H9 (cell line): ENCODE results near the gene FOXN1. TPM values are rescaled to one million over a fixed set of nuclear protein-coding genes. Genes with fewer than 3 reads are reported as not detected.

Experiments
- DNase-seq: peaks from one replicate; pipeline ENCODE4 v3.0.0-alpha.2; 2017
- H2AFZ ChIP-seq: one replicate; pipeline ENCODE4 v1.6.1; 2013; ENCODE audit warnings: mild to moderate bottlenecking, low read length, control low read depth, moderate library complexity
- H2AK5ac ChIP-seq: 2 replicates; pipeline ENCODE4 v1.6.1; 2013; ENCODE audit warnings: low read length, control low read depth, mixed read lengths; ENCODE audit not compliant: insufficient read length
- H2BK120ac ChIP-seq: one replicate; pipeline ENCODE4 v1.6.1; 2013; ENCODE audit warnings: low read depth, mild to moderate bottlenecking, low read length, control low read depth, inconsistent platforms; ENCODE audit not compliant: poor library complexity, severe bottlenecking
- H2BK12ac ChIP-seq: 2 replicates; pipeline ENCODE4 v1.6.1; 2013; ENCODE audit warnings: low read length, control low read depth, mixed read lengths, low read depth; ENCODE audit not compliant: insufficient read length
- H2BK15ac ChIP-seq: 2 replicates; pipeline ENCODE4 v1.6.1; 2013; ENCODE audit warnings: low read depth, low read length, control low read depth
- H2BK20ac ChIP-seq: one replicate; pipeline ENCODE4 v1.6.1; 2013; ENCODE audit warnings: low read depth, mild to moderate bottlenecking, low read length, control low read depth, inconsistent platforms; ENCODE audit not compliant: poor library complexity, severe bottlenecking
- H2BK5ac ChIP-seq: 2 replicates; pipeline ENCODE4 v1.6.1; 2013; ENCODE audit warnings: low read length, control low read depth, mixed read lengths; ENCODE audit not compliant: insufficient read length
- H3K14ac ChIP-seq: 2 replicates; pipeline ENCODE4 v1.6.1; 2013; ENCODE audit warnings: low read length, control low read depth; ENCODE audit not compliant: insufficient read depth
- H3K18ac ChIP-seq: 2 replicates; pipeline ENCODE4 v1.6.1; 2013; ENCODE audit warnings: low read depth, mild to moderate bottlenecking, mixed read lengths, low read length, control low read depth; ENCODE audit not compliant: insufficient read length
- H3K23ac ChIP-seq: 2 replicates; pipeline ENCODE4 v1.6.1; 2013; ENCODE audit warnings: low read length, control low read depth, mixed read lengths, low read depth; ENCODE audit not compliant: insufficient read length
- H3K23me2 ChIP-seq: 2 replicates; pipeline ENCODE4 v1.6.1; 2013; ENCODE audit warnings: low read depth, mild to moderate bottlenecking, mixed read lengths, low read length, control low read depth; ENCODE audit not compliant: insufficient read length, poor library complexity, severe bottlenecking
- H3K27ac ChIP-seq: 2 replicates; pipeline ENCODE4 v1.5.1; 2013; ENCODE audit warnings: low read length, control low read depth, mixed read lengths, low read depth; ENCODE audit not compliant: insufficient read length
- H3K27me3 ChIP-seq: 2 replicates; pipeline ENCODE4 v1.6.1; 2013; ENCODE audit warnings: low read length, control low read depth, inconsistent platforms; ENCODE audit not compliant: insufficient read depth
- H3K4ac ChIP-seq: 2 replicates; pipeline ENCODE4 v1.6.1; 2013; ENCODE audit warnings: low read depth, mild to moderate bottlenecking, control low read depth, inconsistent platforms, low read length, moderate library complexity
- H3K4me1 ChIP-seq: 2 replicates; pipeline ENCODE4 v1.6.1; 2013; ENCODE audit warnings: low read length, control low read depth, inconsistent platforms; ENCODE audit not compliant: insufficient read depth
- H3K4me2 ChIP-seq: 2 replicates; pipeline ENCODE4 v1.6.1; 2013; ENCODE audit warnings: low read length, control low read depth, mixed read lengths; ENCODE audit not compliant: insufficient read length, insufficient read depth
- H3K56ac ChIP-seq: 2 replicates; pipeline ENCODE4 v1.6.1; 2013; ENCODE audit warnings: low read depth, mild to moderate bottlenecking, mixed read lengths, low read length, control low read depth; ENCODE audit not compliant: insufficient read length
- H3K79me1 ChIP-seq: 2 replicates; pipeline ENCODE4 v1.6.1; 2013; ENCODE audit warnings: low read depth, mild to moderate bottlenecking, moderate library complexity, low read length, control low read depth, inconsistent platforms; ENCODE audit not compliant: insufficient read depth, poor library complexity, severe bottlenecking
- H3K79me2 ChIP-seq: 2 replicates; pipeline ENCODE4 v1.6.1; 2013; ENCODE audit warnings: low read length, control low read depth, inconsistent platforms; ENCODE audit not compliant: insufficient read depth
- H3K9ac ChIP-seq: 2 replicates; pipeline ENCODE4 v1.6.1; 2013; ENCODE audit warnings: low read length, control low read depth, mixed read lengths; ENCODE audit not compliant: insufficient read length; ENCODE audit errors: extremely low read depth
- H3K9me3 ChIP-seq: one replicate; pipeline ENCODE4 v1.6.1; 2013; ENCODE audit warnings: low read depth, low read length, inconsistent platforms; ENCODE audit not compliant: control insufficient read depth
- H3T11ph ChIP-seq: one replicate; pipeline ENCODE4 v1.6.1; 2013; ENCODE audit warnings: mild to moderate bottlenecking, low read length, control low read depth, inconsistent platforms
- H4K20me1 ChIP-seq: one replicate; pipeline ENCODE4 v1.6.1; 2013; ENCODE audit not compliant: control insufficient read depth, insufficient read length, insufficient read depth
- H4K5ac ChIP-seq: 2 replicates; pipeline ENCODE4 v1.6.1; 2013; ENCODE audit warnings: low read depth, mild to moderate bottlenecking, mixed read lengths, low read length, control low read depth; ENCODE audit not compliant: insufficient read length
- H4K8ac ChIP-seq: replicated peaks from 2 replicates; pipeline ENCODE4 v1.6.1; 2013; ENCODE audit warnings: low read length, control low read depth, mixed read lengths, low read depth; ENCODE audit not compliant: insufficient read length
- H4K91ac ChIP-seq: 2 replicates; pipeline ENCODE4 v1.6.1; 2013; ENCODE audit warnings: low read depth, mild to moderate bottlenecking, moderate library complexity, mixed read lengths, low read length, control low read depth; ENCODE audit not compliant: insufficient read length
- H3K27ac Mint-ChIP-seq, 3 experiments: 2 replicates in 2 of 3; 3 replicates in 1 of 3; pipeline ENCODE4 v1.8.0; 2020 to 2021; ENCODE audit warnings: mixed read lengths in 3 of 3, mild to moderate bottlenecking in 1 of 3, moderate library complexity in 1 of 3
- H3K27me3 Mint-ChIP-seq: 2 replicates; pipeline ENCODE4 v1.8.0; 2021; ENCODE audit warnings: low read depth, mild to moderate bottlenecking, moderate library complexity, mixed read lengths
- H3K36me3 Mint-ChIP-seq, 3 experiments: 2 replicates in 2 of 3; 3 replicates in 1 of 3; pipeline ENCODE4 v1.8.0; 2020 to 2021; ENCODE audit warnings: low read depth in 3 of 3, mixed read lengths in 3 of 3; ENCODE audit not compliant: insufficient read depth in 1 of 3
- H3K4me1 Mint-ChIP-seq, 2 experiments: 2 replicates each; pipeline ENCODE4 v1.8.0; 2020; ENCODE audit warnings: mixed read lengths in 2 of 2
- H3K4me3 Mint-ChIP-seq, 2 experiments: 2 replicates in 1 of 2; 3 replicates in 1 of 2; pipeline ENCODE4 v1.8.0; 2020 to 2021; ENCODE audit warnings: mild to moderate bottlenecking in 2 of 2, mixed read lengths in 2 of 2, moderate library complexity in 1 of 2
- H3K9me3 Mint-ChIP-seq, 2 experiments: 2 replicates in 1 of 2; 3 replicates in 1 of 2; pipeline ENCODE4 v1.8.0; 2020; ENCODE audit warnings: mild to moderate bottlenecking in 2 of 2, mixed read lengths in 2 of 2, moderate library complexity in 1 of 2
- CTCF ChIP-seq: fragments of 200-600 bp; sonication (generic); conservative IDR thresholded peaks from 3 replicates; pipeline ENCODE4 v1.8.0; 2021; ENCODE audit warnings: antibody characterized with exemption, mild to moderate bottlenecking
- WGBS: extraction: QIAGEN DNeasy Blood & Tissue Kit; methylation state at CpG from one replicate; pipeline ENCODE4 v1.1.7; 2013; ENCODE audit warnings: missing lambda C conversion rate, low lambda C conversion rate, mixed read lengths; ENCODE audit not compliant: insufficient read length; ENCODE audit errors: extremely low coverage; 5-methylcytosine and 5-hydroxymethylcytosine counted together
- total RNA-seq: library from RNA; stranded (reverse); gene quantifications from 2 replicates; pipeline ENCODE4 v1.2.1, GENCODE V29; 2021

FOXN1 gene
- total RNA-seq, 1 experiment from 2014 or later = not detected

GRCh38 chr17:28499684-28500357 is 6.3 kb upstream of the FOXN1 start:
- Mint-ChIP-seq H3K9me3 (no peaks in the 10 kb centered on the region), H3K27ac (no peak overlapping the region; a peak in 1 of 7 replicates), H3K36me3 (no peaks in the 10 kb centered on the region; a peak in 1 of 7 replicates), H3K27me3 (peaks cover 3% of the 10 kb centered on the region), H3K4me1 (peaks cover 18 to 40% of the 10 kb centered on the region in 2 experiments), H3K4me3 (no peak overlapping the region)
- no peak overlapping the region for H3K56ac ChIP-seq
- no peak overlapping the region for H3K18ac ChIP-seq
- no peak for TF ChIP-seq CTCF
- H2BK12ac ChIP-seq = no peak overlapping the region
- no peak overlapping the region for H3K27ac ChIP-seq
- no peak overlapping the region for H3K4ac ChIP-seq
- H3K9me3 ChIP-seq = no peaks in the 10 kb centered on the region
- no peak for DNase-seq
- H2BK5ac ChIP-seq = no peak overlapping the region
- H3K79me2 ChIP-seq = no peaks in the 10 kb centered on the region
- H2AFZ ChIP-seq = no peak overlapping the region
- H4K8ac ChIP-seq = no peak overlapping the region
- H4K5ac ChIP-seq = no peak overlapping the region
- no peaks in the 10 kb centered on the region for H3K79me1 ChIP-seq
- H3K4me2 ChIP-seq = no peak overlapping the region
- H3K23me2 ChIP-seq = no peaks in the 10 kb centered on the region
- no peak overlapping the region for H2AK5ac ChIP-seq
- no peak overlapping the region for H3K14ac ChIP-seq
- H3K9ac ChIP-seq = no peak overlapping the region
- H2BK120ac ChIP-seq = no peak overlapping the region
- H3T11ph ChIP-seq = no peak overlapping the region
- WGBS = no CpG with 5 or more reads among the region's 9 CpGs
- no peak overlapping the region for H4K91ac ChIP-seq
- H3K23ac ChIP-seq = no peak overlapping the region
- H3K4me1 ChIP-seq = peaks cover 2% of the 10 kb centered on the region; the same call in 1 of the 2 replicates
- no peak overlapping the region for H2BK20ac ChIP-seq
- no peaks in the 10 kb centered on the region for H3K27me3 ChIP-seq
- no peaks in the 10 kb centered on the region for H4K20me1 ChIP-seq
- no peak overlapping the region for H2BK15ac ChIP-seq
